OCI-LY3 (cell line): ENCODE measurements around the gene TBC1D16.

ENCODE experiments used
- EZH2phosphoT487 ChIP-seq: fragments of 200-600 bp; shearing (Covaris generic); IDR thresholded peaks from 2 replicates; pipeline ENCODE4 v1.6.1; 2018; ENCODE audit warnings: antibody characterized with exemption, mixed run types, low read depth
- TF ChIP-seq, protein P1 (sequence below): fragments of 200-600, 300-600 bp; sonication (generic); IDR thresholded peaks from 2 replicates; pipeline ENCODE4 v1.5.1; 2014; ENCODE audit warnings: antibody characterized with exemption, low read length, low read depth

DNA sequence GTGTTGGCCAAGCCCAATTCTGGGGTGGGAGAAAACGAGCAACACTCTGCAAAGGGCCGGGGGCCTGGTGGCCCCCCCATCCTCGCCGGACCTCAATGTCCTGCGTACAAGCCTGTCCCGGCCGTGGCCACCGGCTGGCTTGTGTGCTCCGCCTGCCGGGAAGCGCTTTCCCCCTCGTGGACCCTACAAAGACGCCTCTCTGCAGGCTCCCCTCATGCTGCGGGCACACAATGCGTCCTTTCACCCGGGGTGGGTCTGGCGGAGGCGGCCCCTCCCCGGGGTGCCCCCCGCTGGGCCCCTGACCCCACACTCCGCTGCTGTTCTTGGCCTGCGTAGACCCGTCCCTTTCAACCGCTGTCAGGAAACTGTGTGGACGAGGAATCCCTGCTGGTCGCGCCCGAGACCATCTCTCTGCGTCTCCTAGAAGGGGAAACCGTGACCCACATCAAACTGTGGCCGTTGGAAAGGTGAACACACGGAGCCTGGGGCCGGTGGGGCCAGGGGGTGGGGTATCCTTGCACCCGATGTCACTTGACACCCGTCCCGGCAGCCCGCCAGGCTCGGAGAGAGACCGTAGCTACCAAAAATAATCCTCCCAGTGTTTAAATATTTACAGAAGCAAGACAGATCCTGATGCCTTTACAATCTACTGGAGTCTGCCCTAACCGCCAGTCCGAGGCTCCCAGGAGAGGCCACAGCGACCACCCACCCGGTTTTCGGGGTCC is 43.6 kb downstream of the TBC1D16 start:
- TF ChIP-seq EZH2phosphoT487: no peak
- TF ChIP-seq, protein P1, sequence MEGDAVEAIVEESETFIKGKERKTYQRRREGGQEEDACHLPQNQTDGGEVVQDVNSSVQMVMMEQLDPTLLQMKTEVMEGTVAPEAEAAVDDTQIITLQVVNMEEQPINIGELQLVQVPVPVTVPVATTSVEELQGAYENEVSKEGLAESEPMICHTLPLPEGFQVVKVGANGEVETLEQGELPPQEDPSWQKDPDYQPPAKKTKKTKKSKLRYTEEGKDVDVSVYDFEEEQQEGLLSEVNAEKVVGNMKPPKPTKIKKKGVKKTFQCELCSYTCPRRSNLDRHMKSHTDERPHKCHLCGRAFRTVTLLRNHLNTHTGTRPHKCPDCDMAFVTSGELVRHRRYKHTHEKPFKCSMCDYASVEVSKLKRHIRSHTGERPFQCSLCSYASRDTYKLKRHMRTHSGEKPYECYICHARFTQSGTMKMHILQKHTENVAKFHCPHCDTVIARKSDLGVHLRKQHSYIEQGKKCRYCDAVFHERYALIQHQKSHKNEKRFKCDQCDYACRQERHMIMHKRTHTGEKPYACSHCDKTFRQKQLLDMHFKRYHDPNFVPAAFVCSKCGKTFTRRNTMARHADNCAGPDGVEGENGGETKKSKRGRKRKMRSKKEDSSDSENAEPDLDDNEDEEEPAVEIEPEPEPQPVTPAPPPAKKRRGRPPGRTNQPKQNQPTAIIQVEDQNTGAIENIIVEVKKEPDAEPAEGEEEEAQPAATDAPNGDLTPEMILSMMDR: no peak
